HepG2 (cell line): ENCODE data around the gene TUT1. TPM values are rescaled to one million over a fixed set of nuclear protein-coding genes. Genes with fewer than 3 reads are reported as not detected.

Experiments
- AGO2 ChIP-seq: fragments of 200-400 bp; formaldehyde crosslinking; optimal IDR thresholded peaks from 2 replicates; pipeline ENCODE3; 2017; ENCODE audit warnings: mild to moderate bottlenecking, low read depth, low read length, moderate library complexity
- HNRNPL ChIP-seq: fragments of 200-400 bp; formaldehyde crosslinking; IDR thresholded peaks from 2 replicates; pipeline ENCODE4 v1.6.1; 2017; ENCODE audit warnings: mild to moderate bottlenecking, low read depth, low read length
- MTA1 ChIP-seq: sonication (generic); formaldehyde crosslinking; IDR thresholded peaks from 2 replicates; pipeline ENCODE4 v1.4.0; 2020; ENCODE audit warnings: missing genetic modification reagents, mild to moderate bottlenecking, borderline replicate concordance
- POLR2A ChIP-seq, 2 experiments: IDR thresholded peaks; 2 replicates each; pipeline ENCODE4 v1.6.1; 2011; ENCODE audit warnings: low read depth in 2 of 2, low read length in 2 of 2, mild to moderate bottlenecking in 1 of 2, moderate library complexity in 1 of 2; ENCODE audit not compliant: insufficient read depth in 1 of 2
- RBFOX2 ChIP-seq: fragments of 200-400 bp; formaldehyde crosslinking; IDR thresholded peaks from 2 replicates; pipeline ENCODE4 v1.6.1; 2017; ENCODE audit warnings: low read depth, mild to moderate bottlenecking, low read length
- RFX3 ChIP-seq: IDR thresholded peaks from 2 replicates; pipeline ENCODE4 v1.6.1; 2016; ENCODE audit warnings: missing biosample characterization, missing genetic modification reagents
- ZC3H13 ChIP-seq: sonication (generic); formaldehyde crosslinking; IDR thresholded peaks from 2 replicates; pipeline ENCODE4 v1.8.1; 2023; ENCODE audit warnings: mild to moderate bottlenecking, missing genetic modification reagents, moderate library complexity
- ZNF138 ChIP-seq: sonication (generic); formaldehyde crosslinking; IDR thresholded peaks from 2 replicates; pipeline ENCODE4 v1.5.0; 2020; ENCODE audit warnings: mild to moderate bottlenecking, low read depth, missing genetic modification reagents
- ZNF263 ChIP-seq: sonication (generic); formaldehyde crosslinking; IDR thresholded peaks from 2 replicates; pipeline ENCODE4 v1.4.0; 2020; ENCODE audit warnings: missing genetic modification reagents
- ZNF317 ChIP-seq: sonication (generic); formaldehyde crosslinking; IDR thresholded peaks from 2 replicates; pipeline ENCODE4 v1.5.0; 2020; ENCODE audit warnings: mild to moderate bottlenecking, missing genetic modification reagents
- ZNF501 ChIP-seq: sonication (generic); formaldehyde crosslinking; IDR thresholded peaks from 2 replicates; pipeline ENCODE4 v1.5.1; 2020; ENCODE audit warnings: mild to moderate bottlenecking, moderate library complexity, missing genetic modification reagents
- ZNF670 ChIP-seq: sonication (generic); formaldehyde crosslinking; IDR thresholded peaks from 2 replicates; pipeline ENCODE4 v1.8.0; 2022; ENCODE audit warnings: mild to moderate bottlenecking, missing genetic modification reagents, borderline replicate concordance
- ZNF687 ChIP-seq: sonication (generic); formaldehyde crosslinking; IDR thresholded peaks from 2 replicates; pipeline ENCODE4 v1.5.1; 2020; ENCODE audit warnings: mild to moderate bottlenecking, missing genetic modification reagents, moderate library complexity
- polyA plus RNA-seq, 8 experiments: library from polyadenylated mRNA; depleted of rRNA in 3 of 8; stranded (reverse) in 7 of 8; unstranded in 1 of 8; fragments of >200 nt; fragmentation: Illumina TruSeq in 4 of 8; extraction: Trizol in 4 of 8; gene quantifications; 2 replicates each; pipeline versions ENCODE4 v1.2.1 to v1.2.3, GENCODE V29; 2011 to 2016; ENCODE audit warnings: low read depth in 4 of 8, missing spikeins in 1 of 8, mixed read lengths in 1 of 8; ENCODE audit not compliant: insufficient read depth in 1 of 8
- total RNA-seq, 5 experiments: library from RNA; depleted of rRNA; stranded (reverse); fragments of >200 nt; fragmentation: Illumina TruSeq; extraction: Trizol; gene quantifications; 2 replicates each; pipeline ENCODE4 v1.2.3, GENCODE V29; 2016; ENCODE audit warnings: low read depth in 1 of 5

Gene TUT1
- total and polyA plus RNA-seq, 2 of the 13 experiments (the other 11 are each of a cell fraction or from before 2014, with no cell fraction given): 9.7 to 14.3 TPM

DNA sequence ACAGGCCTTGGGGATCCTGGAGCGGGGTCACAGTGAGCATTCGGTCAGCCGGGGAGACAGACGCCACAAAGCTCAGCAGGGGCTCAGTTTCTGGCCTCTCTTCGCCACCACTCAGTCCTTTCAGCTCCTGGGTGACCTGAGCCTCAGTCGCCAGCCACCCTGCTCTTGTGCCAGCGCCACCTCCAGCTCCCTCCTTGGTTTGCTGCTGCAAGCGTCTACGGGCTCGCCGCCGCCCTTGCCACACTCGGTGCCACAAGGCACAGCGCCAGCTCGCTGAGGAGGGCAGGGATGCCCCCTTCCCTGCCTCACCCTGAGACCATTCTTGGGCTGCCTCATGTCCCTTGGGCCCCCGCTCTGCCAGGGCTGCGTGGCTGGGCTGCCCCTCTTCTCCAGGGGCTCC lies 16.2 kb downstream of the TUT1 start (continued):
- TF ChIP-seq ZNF687 (CRISPR knock-in tag) (0 out of 2 replicates have a peak, but pooled peaks have one; percentile 29), ZNF670 (CRISPR knock-in tag) (no peak), ZC3H13 (peak; percentile 73; the same call in 1 of the 2 replicates), ZNF138 (0 out of 2 replicates have a peak, but pooled peaks have one; percentile 24), HNRNPL (peak; percentile 82), ZNF501 (CRISPR knock-in tag) (no peak), MTA1 (0 out of 2 replicates have a peak, but pooled peaks have one; percentile 15), ZNF263 (CRISPR knock-in tag) (no peak), AGO2 (peak; percentile 56), POLR2A (IDR thresholded peaks at IDR 0.05; ENCODE audit: insufficient read depth in 1 of 2, low read depth in 2 of 2, low read length in 2 of 2) (peak in 1 of 2 experiments; percentile 25; a peak in 1 of 4 replicates), RFX3 (no peak), RBFOX2 (peak; percentile 71), ZNF317 (CRISPR knock-in tag) (no peak)
